Effector memory CD8-positive, alpha-beta T cell (primary cell): ENCODE measurements around the gene GSK3B.

ENCODE experiments used
- ATAC-seq: fragments of 150-1000 bp; cut with Tn5 transposase; replicated peaks from 2 replicates; pipeline ENCODE4 v1.10.0; 2021; ENCODE audit warnings: mild to moderate bottlenecking, moderate library complexity
- DNase-seq, 3 experiments: peaks; one replicate each; pipeline ENCODE4 v3.0.0; 2021
- H3K27ac Mint-ChIP-seq, 2 donors: one replicate each; pipeline ENCODE4 v1.8.0; 2022; ENCODE audit warnings: mild to moderate bottlenecking in 2 of 2, mixed read lengths in 2 of 2, moderate library complexity in 2 of 2
- H3K27me3 Mint-ChIP-seq, 2 donors: one replicate each; pipeline ENCODE4 v1.8.0; 2022; ENCODE audit warnings: mixed read lengths in 2 of 2
- H3K36me3 Mint-ChIP-seq: one replicate; pipeline ENCODE4 v1.8.0; 2022; ENCODE audit warnings: mild to moderate bottlenecking, moderate library complexity, mixed read lengths; ENCODE audit not compliant: insufficient read depth
- H3K4me1 Mint-ChIP-seq, 2 donors: one replicate each; pipeline ENCODE4 v1.8.0; 2022; ENCODE audit warnings: low read depth in 2 of 2, mixed read lengths in 2 of 2
- H3K4me3 Mint-ChIP-seq, 2 donors: one replicate each; pipeline ENCODE4 v1.8.0; 2022; ENCODE audit warnings: mild to moderate bottlenecking in 2 of 2, mixed read lengths in 2 of 2, moderate library complexity in 2 of 2
- H3K9me3 Mint-ChIP-seq, 2 donors: one replicate each; pipeline ENCODE4 v1.8.0; 2022; ENCODE audit warnings: mixed read lengths in 2 of 2

Gene GSK3B

DNA sequence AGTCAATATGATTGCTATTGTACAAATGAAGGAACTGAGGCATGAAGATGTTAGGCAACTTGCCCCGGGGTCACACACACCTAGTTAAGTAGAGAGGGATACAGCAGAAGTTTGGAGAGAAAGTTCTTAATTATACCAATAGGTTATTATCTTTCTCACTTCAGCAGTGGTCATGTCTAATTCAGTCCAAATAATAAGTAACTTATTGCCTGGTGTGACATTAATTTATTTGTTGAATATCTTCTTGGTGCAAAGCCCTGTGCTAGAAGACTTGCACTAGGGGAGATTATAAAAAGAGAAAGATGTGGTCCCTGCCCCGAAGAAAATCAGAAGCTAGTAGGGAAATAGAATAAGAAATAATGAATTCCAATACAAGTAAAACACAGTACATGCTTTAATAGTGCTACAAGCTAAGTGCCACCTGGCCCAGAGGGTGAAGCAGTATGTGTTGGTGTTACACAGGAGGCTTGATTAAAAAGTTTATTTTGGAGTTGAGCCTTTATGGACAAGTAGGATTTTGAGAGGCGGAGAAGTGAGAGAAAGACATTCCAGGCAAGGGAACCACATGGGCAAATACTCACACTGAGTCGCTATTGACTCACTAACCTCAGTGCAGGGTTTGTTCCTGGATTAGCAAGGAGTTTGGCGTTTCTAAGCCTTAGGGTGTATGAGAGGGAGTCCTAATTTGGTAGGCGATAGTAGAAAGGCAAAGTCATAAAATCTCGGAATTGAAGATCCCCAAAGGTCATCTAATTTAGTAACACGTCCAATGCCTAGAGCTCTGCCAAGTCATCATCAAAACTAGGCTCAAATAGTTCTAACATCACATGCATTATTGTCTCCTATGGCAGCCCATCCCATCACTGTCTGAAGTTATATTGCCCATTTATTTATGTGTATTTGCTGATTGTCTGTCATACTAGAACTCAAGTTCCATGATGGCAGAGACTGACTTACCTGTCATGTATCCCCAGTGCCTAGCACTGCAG, 19.2 kb upstream of the GSK3B start:
- no peak overlapping the region for H3K4me3 Mint-ChIP-seq
- no peaks in the 10 kb centered on the region for H3K4me1 Mint-ChIP-seq
- DNase-seq, result no peak
- H3K36me3 Mint-ChIP-seq, result no peaks in the 10 kb centered on the region
- no peaks in the 10 kb centered on the region for H3K27me3 Mint-ChIP-seq
- H3K27ac Mint-ChIP-seq, result no peak overlapping the region
- H3K9me3 Mint-ChIP-seq, result peaks cover 0 to 5% of the 10 kb centered on the region in 2 donors
- ATAC-seq, result no peak

DNA sequence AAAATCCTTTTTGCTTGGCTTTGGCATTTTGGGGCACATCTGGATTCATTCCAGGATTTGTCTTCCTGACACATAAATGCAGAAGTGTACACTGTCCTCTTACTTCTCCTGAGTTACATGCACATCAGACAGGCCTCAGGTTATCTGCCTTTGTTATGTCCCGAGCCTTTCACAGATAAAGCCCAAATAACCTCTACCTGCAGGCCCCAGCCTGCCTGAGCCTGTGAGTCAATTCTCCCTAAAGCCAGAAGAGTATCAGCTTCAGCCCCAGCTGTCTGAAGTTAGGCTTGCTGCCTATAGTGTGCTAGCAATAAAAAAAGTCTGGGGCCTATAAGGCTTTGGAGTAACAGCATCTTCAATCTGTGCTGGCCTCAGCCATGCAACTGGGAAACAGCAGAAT, 17.7 kb upstream of the GSK3B start:
- H3K4me3 Mint-ChIP-seq, result no peak overlapping the region

DNA sequence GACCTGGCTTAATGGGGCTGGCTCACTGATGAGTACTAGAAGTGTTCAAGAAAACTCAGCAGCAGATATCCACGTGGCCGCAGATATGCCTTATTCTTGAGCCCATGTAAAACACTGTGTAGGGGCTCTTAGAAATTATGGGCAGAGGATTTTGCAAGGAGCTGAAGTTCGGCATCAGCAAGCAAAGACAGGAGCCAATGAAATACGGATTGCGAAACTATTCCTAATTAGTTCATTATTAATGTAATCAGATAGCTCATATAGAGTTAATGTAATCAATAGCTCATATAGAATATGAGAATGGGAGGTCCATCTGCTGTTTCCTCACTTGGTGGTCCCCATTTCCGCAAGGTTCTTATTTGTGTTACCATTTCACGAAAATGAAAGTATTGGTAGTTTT, 9.0 kb upstream of the GSK3B start:
- no peak for DNase-seq
- H3K27ac Mint-ChIP-seq, result no peak overlapping the region
- H3K9me3 Mint-ChIP-seq, result no peaks in the 10 kb centered on the region
- H3K27me3 Mint-ChIP-seq, result no peaks in the 10 kb centered on the region
- H3K4me3 Mint-ChIP-seq, result no peak overlapping the region
- no peaks in the 10 kb centered on the region for H3K36me3 Mint-ChIP-seq
- ATAC-seq, result no peak
- peaks cover 0 to 9% of the 10 kb centered on the region in 2 donors for H3K4me1 Mint-ChIP-seq

More for the DNA sequence above, 17.7 kb upstream of the GSK3B start:
- peaks cover 0 to 2% of the 10 kb centered on the region in 2 donors for H3K9me3 Mint-ChIP-seq
- no peak for ATAC-seq
- H3K27me3 Mint-ChIP-seq, result no peaks in the 10 kb centered on the region
- no peaks in the 10 kb centered on the region for H3K4me1 Mint-ChIP-seq
- H3K27ac Mint-ChIP-seq, result no peak overlapping the region
- no peak for DNase-seq
- no peaks in the 10 kb centered on the region for H3K36me3 Mint-ChIP-seq

DNA sequence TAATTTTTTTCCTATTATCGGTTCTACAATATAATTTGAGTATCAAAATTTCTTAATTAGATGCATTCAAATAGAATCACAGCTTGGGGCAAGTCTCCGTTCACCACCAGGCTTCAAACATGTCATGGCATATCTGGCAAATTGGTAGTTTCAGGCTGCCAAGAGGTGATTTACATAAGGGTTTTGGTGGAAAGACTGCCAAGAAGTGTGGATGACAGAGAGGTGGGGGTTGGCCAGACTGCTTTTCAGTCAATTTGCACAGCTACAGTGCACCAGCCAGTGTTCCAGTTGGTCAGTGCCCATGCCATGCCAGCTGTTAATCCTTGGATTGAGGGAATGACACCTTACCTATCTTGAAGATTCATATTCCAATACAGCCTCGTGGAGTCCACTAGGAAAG, 8.4 kb upstream of the GSK3B start:
- DNase-seq (no peak), ATAC-seq (no peak)
- no peaks in the 10 kb centered on the region for H3K27me3 Mint-ChIP-seq
- no peak overlapping the region for H3K4me3 Mint-ChIP-seq
- peaks cover 0 to 9% of the 10 kb centered on the region in 2 donors for H3K4me1 Mint-ChIP-seq
- no peaks in the 10 kb centered on the region for H3K36me3 Mint-ChIP-seq
- H3K9me3 Mint-ChIP-seq, result no peaks in the 10 kb centered on the region
- H3K27ac Mint-ChIP-seq, result no peak overlapping the region

DNA sequence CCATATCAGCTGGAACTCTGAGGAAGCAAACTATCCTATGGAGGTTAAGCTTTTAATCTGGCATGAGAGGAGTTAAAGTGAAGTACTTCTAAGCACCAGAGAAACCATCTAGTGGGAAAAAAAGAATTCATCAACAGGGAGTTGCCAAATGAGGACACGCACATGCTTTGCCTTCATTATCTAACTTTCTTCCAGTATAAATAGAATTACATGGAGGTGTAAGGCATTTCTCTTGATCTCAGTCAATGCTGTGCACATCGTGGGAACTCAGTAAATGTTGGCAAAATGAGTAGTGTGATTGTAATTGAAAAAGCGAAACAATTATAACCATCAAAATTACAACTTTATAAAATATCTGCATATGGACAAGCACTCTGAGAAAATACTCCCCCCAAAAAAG, 8.0 kb upstream of the GSK3B start:
- Mint-ChIP-seq H3K27me3 (no peaks in the 10 kb centered on the region), H3K4me1 (peaks cover 2 to 12% of the 10 kb centered on the region in 2 donors), H3K27ac (no peak overlapping the region), H3K4me3 (no peak overlapping the region), H3K9me3 (no peaks in the 10 kb centered on the region), H3K36me3 (no peaks in the 10 kb centered on the region)
- no peak for ATAC-seq
- DNase-seq, result no peak

DNA sequence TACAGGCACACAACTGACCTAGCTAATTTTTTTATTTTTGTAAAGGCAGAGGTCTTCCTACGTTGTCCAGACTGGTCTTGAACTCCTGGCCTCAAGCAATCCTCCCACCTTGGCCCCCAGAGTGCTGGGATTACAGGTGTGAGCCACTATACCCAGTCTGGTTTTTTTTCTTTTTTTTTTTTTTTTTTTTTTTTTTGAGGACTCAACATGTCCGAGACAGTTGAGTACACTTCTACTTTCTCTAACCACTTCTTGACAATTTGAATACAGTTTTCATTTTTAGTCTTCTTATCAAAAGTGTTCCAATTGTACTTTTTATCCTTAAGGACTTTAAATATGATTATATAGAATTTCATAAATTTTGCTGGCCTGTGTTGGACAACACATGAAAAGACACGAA, 7.4 kb upstream of the GSK3B start:
- ATAC-seq (no peak), DNase-seq (no peak)
- H3K4me3 Mint-ChIP-seq, result no peak overlapping the region
- H3K4me1 Mint-ChIP-seq, result peaks cover 3 to 14% of the 10 kb centered on the region in 2 donors
- H3K27me3 Mint-ChIP-seq, result no peaks in the 10 kb centered on the region
- no peaks in the 10 kb centered on the region for H3K36me3 Mint-ChIP-seq
- H3K27ac Mint-ChIP-seq, result peak overlapping the region in 1 of 2 donors; percentile 35
- no peaks in the 10 kb centered on the region for H3K9me3 Mint-ChIP-seq

DNA sequence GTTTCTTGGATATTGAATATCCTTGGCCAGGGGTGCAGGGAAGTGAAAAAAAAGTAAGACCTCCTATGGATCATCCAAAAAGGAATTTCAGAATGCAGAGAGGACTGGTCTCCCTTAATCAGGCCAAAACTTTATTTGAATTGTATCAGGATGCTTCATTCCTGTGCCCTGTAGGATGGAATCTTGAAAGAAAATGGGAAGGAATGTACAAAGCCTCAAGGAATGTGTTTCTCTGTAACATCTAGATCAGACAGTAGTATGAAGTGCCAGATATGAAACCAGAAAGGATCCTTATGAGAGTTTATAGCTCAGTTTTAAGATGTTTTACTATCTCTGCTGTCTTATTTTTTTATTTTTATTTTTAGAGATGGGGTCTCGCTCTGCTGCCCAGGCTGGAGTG, 6.5 kb upstream of the GSK3B start:
- Mint-ChIP-seq H3K27ac (no peak overlapping the region), H3K36me3 (no peaks in the 10 kb centered on the region), H3K4me1 (peaks cover 10 to 20% of the 10 kb centered on the region in 2 donors), H3K27me3 (no peaks in the 10 kb centered on the region), H3K4me3 (no peak overlapping the region), H3K9me3 (no peaks in the 10 kb centered on the region)
- ATAC-seq (no peak), DNase-seq (no peak)

DNA sequence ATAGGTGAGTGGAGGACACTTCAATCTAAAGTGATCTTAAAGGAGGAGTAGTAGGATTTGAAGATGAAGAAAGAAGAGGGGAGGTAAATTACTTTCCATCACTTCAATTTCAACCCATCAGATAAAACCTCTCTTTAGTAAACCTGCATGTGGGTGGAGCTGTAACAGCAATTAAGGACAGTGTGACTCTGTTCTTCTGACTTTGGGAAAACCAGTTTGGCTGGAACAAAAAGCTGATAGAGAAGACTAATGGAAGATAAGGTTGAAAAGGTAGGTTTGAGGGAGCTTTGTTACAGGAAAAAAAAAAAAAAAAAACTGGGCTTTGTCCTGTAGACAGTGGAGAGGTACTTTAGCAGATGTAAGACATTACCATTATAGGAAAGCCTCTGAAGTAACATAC, 4.5 kb upstream of the GSK3B start:
- H3K27me3 Mint-ChIP-seq, result no peaks in the 10 kb centered on the region
- H3K36me3 Mint-ChIP-seq, result no peaks in the 10 kb centered on the region
- DNase-seq (no peak), ATAC-seq (no peak)
- peaks cover 13 to 24% of the 10 kb centered on the region in 2 donors for H3K4me1 Mint-ChIP-seq
- H3K27ac Mint-ChIP-seq, result no peak overlapping the region
- no peak overlapping the region for H3K4me3 Mint-ChIP-seq
- H3K9me3 Mint-ChIP-seq, result no peaks in the 10 kb centered on the region

DNA sequence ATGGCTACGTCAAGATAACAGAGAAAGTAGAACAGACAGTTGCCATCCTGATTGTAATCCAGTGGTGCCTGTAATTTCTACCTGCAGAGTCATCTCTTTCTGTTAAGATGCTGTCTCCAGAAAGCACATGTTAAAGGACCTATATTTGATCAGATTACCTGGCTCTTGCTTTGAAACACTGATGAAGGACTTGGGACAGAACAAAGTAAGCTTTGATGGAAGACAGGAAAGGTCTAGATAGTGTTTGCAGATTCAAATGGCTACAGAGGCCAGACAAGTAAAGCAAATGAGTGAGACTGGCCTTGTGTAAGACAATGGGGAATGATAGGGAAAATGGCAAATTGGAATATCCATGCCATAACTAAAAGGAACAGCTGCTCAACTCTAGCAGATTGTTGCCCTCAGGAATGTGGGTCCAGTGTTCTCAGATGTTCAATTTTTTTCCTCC, 1.8 kb upstream of the GSK3B start:
- no peaks in the 10 kb centered on the region for H3K27me3 Mint-ChIP-seq
- DNase-seq (no peak), ATAC-seq (no peak)
- no peak overlapping the region for H3K4me3 Mint-ChIP-seq
- no peak overlapping the region for H3K27ac Mint-ChIP-seq
- no peaks in the 10 kb centered on the region for H3K9me3 Mint-ChIP-seq
- H3K4me1 Mint-ChIP-seq, result peaks cover 13 to 24% of the 10 kb centered on the region in 2 donors
- no peaks in the 10 kb centered on the region for H3K36me3 Mint-ChIP-seq

DNA sequence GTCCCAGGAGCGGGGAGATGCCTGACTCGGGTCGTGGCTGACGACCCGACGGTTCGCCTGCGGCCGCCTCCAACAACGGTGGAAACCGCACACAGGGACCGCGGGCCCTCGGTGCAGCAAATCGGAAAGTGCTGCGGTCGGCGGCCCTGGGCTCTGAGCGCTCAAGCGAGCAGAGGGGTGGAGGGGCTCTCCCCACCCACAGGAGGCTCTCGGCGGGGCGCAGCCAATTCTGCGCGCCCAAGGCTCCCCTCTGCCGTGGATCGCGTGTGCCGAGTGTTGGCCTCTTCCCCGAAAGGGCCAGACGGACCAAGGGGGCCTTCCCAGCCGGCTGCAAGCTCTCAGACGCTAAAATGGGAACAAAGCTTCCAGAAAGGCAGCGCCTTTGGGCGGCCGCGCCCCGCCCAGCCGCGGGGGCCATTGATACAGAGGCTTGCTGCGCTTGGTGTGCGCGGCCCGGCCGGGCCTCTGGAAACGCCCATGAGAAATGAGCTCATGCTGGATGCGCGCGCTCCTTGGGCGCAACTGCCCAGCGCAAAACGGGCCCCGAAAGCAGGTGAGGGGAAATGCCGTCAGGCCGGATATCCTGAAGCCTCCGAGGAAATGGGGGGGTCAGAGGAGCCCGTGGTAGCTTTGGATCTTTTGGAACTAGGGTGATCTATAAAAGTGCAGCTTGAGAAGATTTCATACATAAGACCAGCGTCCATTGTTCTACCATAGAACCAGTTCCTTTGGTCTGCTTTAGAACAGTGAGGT, 1.2 kb upstream of the GSK3B start:
- no peaks in the 10 kb centered on the region for H3K27me3 Mint-ChIP-seq
- no peaks in the 10 kb centered on the region for H3K9me3 Mint-ChIP-seq
- DNase-seq, result peak; percentile 78 to 81 (median 78)
- no peak overlapping the region for H3K4me3 Mint-ChIP-seq
- H3K27ac Mint-ChIP-seq, result no peak overlapping the region
- no peaks in the 10 kb centered on the region for H3K36me3 Mint-ChIP-seq
- H3K4me1 Mint-ChIP-seq, result peaks cover 13 to 24% of the 10 kb centered on the region in 2 donors
- ATAC-seq, result peak; percentile 31

DNA sequence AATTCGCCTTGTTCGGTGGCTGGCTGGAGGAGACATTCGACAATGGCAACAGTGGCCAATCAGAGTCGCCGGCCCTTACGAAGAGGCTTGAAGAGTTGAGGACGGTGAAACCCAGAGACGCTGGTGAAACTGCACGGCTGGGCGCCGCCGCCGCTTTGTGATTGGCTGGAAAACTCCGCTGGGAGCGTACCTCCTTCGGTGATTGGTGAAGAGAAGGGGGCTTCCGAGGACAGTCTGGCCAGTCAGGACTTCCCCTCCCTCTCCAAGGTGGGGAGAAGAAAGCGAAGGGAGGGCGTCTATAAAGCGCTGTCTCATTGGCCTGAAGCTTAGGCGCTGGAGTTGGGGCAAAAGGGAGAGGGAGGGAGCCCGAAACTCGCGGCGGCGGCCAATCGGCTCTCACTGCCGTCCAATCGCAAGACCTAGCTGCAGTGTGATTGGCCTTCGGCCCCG, 554 bp upstream of the GSK3B start:
- no peak overlapping the region for H3K4me3 Mint-ChIP-seq
- H3K27ac Mint-ChIP-seq, result no peak overlapping the region
- peak in 1 of 3 experiments; percentile 100 for DNase-seq

DNA sequence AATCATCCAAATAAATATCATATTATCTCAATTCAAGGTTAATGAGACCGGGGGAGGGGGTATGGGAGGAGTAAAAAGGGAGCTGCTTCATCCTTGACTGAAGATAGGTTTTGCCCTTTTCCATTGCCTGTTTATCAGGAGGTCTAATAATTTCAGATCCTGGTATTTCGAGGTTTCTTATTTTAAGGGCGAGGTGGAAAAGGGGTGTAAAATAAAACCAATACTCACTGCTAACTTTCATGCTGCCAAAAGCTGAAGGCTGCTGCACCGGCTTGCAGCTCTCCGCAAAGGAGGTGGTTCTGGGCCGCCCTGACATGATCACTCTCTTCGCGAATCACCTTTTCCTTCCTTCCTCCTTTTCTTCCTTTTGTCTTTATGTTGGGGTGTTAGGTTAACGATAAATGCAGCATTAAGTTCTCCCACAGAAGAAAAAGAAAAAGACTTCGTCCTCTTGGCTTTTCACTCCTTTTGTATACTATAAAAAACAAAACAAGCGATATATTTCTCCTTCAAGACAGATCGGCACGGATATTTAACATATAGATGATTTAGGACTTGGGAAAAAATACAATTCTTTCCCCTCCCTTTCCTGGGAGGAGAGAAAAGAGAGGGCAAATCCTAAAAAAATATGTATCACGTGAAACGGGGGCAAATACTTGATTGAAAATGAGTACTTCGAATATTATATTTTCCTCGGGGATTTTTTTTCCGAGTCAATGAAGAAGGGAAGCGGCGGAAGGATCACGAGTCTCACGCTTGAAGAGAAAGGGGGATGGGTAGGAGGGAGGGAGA, 932 bp downstream of the GSK3B start:
- no peaks in the 10 kb centered on the region for H3K27me3 Mint-ChIP-seq
- no peaks in the 10 kb centered on the region for H3K36me3 Mint-ChIP-seq
- peaks cover 22 to 26% of the 10 kb centered on the region in 2 donors for H3K4me1 Mint-ChIP-seq
- no peak overlapping the region for H3K4me3 Mint-ChIP-seq
- H3K27ac Mint-ChIP-seq, result no peak overlapping the region
- H3K9me3 Mint-ChIP-seq, result no peaks in the 10 kb centered on the region
- peak in 2 of 3 experiments; percentile 4 to 17 for DNase-seq
- no peak for ATAC-seq

More for the DNA sequence above, 554 bp upstream of the GSK3B start:
- ATAC-seq, result peak; percentile 61
- Mint-ChIP-seq H3K9me3 (no peaks in the 10 kb centered on the region), H3K36me3 (no peaks in the 10 kb centered on the region), H3K4me1 (peaks cover 13 to 24% of the 10 kb centered on the region in 2 donors), H3K27me3 (no peaks in the 10 kb centered on the region)

DNA sequence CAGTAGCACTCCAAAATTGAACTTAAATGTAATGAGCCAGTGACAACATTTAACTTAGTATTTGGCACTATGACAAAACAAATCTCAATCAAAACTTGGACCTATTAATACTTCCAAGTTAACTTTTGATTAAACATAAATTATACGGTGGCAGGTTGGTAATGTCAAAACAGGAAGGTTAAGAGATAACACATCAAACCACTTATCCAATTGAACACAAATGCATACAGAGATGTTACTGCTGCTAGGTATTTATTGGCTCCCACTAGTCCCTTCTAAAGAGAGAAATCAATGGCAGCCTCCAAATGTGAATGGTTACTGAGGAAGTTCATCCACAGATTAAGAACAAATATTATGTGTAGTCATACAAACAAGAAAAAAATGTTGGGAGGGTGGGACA, 1.8 kb downstream of the GSK3B start:
- no peaks in the 10 kb centered on the region for H3K36me3 Mint-ChIP-seq
- no peak overlapping the region for H3K4me3 Mint-ChIP-seq
- peaks cover 24 to 25% of the 10 kb centered on the region in 2 donors for H3K4me1 Mint-ChIP-seq
- no peak overlapping the region for H3K27ac Mint-ChIP-seq
- H3K27me3 Mint-ChIP-seq, result no peaks in the 10 kb centered on the region
- ATAC-seq, result no peak
- no peak for DNase-seq
- H3K9me3 Mint-ChIP-seq, result no peaks in the 10 kb centered on the region
